ENCODE measurements around the gene IL32. TPM values are rescaled to one million over a fixed set of nuclear protein-coding genes. Genes with fewer than 3 reads are reported as not detected.
A peak's percentile ranks its signal among the peaks of the same experiment; 100 is the strongest.

IL32 gene, protein sequence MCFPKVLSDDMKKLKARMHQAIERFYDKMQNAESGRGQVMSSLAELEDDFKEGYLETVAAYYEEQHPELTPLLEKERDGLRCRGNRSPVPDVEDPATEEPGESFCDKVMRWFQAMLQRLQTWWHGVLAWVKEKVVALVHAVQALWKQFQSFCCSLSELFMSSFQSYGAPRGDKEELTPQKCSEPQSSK
- polyA plus RNA-seq (2014; cell fraction: cytosol; rRNA removed) = not detected in 2 replicates
- polyA plus RNA-seq (2014; cell fraction: nucleus; rRNA removed) = not detected in 2 replicates

DNA sequence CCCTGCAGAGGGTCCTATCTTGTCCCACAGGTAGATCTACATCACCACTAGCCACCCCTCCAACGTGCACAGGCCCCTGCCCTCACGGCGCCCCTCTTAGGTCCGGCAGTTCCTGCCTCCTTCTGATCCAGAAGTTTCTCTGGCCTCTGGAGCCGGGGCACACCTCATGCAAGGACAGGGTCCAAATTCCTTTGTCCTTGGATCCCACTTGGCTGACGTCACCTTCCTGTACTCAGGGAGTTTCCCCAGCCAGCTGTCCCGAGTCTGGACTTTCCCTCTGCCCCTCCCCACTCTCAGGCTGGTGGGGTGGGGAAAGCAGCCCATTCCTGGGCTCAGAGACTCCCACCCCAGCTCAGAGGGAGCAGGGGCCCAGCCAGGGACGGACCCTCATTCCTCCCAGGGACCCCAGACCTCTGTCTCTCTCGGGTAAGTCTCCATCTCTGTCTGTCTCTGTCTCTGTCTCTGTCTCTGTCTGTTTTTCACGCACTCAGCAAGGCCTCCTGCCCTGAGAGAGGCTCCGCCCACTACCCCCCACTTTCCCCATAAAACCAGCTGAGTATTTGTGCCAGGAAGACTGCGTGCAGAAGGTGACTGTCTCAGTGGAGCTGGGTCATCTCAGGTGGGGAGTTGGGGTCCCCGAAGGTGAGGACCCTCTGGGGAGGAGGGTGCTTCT is at the start of gene IL32:
Gene IL32, plus strand, starts transcription at position 572 of the 673 bp plus-strand sequence. CDS start 172 bp downstream, outside the sequence.
- DNase-seq (ENCODE audit: low spot score) = no peak

DNA sequence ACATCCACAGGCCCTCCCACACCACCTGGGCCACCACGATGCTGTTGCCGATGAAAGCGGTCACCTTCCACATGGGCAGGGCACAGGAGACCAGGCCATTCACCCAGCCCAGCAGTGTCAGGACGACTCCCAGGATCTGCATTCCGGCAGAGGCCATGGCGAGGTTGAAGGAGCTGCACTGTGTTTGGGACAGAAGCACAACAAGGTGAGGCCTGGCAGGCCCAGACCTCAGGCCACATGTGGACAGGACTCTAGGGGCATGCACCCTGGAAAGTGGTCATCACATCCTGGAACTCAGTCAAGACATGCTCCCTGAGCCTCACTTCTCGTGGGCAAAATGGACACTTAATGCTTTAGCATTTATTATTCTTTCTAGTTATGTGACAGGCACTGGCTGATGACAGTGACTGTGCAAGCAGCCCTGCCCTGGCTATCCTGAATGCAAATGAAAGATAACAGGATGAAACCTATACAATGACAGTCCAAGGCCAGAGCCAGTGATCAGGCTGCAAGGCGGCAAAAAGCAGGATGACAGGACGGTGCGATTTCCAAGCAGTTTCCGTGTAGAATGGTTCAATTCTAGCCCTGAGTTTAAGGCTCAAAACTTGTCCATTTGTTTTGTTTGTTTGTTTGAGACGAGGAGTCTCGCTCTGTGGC is 49.4 kb upstream of the IL32 start:
- no peak for DNase-seq (ENCODE audit: low spot score)

DNA sequence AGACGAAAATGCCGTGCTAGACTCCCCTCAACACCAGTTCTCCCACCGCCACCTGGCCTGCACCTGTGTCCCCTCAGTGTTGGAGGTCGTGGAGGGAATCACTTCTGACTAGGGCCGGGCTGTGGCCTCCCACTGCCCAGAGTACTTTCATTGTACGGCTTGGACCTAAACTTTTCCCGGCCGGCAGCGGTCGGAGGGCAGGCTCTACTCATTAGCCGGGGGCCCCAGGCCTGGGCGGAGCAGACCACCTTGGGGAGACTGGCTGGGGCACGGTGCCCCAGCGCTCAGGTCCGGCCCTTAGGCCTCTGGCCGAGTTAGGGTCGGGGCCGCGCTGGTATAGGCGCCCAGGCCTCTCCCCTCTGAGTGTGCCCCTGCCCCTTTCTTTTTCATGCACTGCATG is 48.1 kb upstream of the IL32 start:
- no peak for DNase-seq (ENCODE audit: low spot score)

DNA sequence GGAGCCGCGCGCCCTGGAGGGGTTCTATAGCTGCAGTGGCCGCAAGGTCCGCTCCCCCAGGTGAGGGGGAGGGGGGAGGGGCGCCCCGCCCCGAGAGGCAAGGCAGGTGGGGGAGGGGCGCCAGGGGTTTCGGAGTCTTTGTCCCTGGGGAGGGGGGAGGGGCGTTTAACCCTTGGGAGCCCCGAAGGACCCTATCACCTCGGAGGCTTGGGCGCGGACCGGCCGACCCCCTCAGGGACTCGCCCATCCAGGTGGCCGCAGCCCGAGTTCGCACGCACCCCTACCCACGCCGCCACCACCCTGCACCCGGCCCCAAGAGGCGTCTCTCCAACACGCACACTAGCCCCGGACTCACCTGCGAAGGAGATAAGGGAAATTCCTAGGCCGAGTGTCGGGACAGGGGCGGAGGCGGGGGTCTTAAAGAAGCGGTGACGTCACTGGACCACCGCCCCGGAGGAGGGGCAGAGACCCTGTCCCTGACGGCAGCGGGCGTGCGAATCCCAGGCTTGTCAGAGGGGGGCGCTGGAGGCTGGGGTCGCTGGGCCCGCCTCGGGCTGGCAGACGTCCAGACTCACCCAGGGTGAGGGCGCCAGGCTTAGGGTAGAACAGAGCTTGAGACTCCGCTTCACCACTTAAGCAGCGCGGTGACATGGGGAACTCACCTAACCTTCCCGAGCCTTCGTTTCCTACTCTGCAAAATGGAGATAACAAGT is 47.5 kb upstream of the IL32 start, which contains the start of gene CLDN6:
Gene CLDN6, minus strand, starts transcription at position 390 of the 713 bp plus-strand sequence. CDS start 2,162 bp downstream, outside the sequence.
- DNase-seq (ENCODE audit: low spot score) = no peak

DNA sequence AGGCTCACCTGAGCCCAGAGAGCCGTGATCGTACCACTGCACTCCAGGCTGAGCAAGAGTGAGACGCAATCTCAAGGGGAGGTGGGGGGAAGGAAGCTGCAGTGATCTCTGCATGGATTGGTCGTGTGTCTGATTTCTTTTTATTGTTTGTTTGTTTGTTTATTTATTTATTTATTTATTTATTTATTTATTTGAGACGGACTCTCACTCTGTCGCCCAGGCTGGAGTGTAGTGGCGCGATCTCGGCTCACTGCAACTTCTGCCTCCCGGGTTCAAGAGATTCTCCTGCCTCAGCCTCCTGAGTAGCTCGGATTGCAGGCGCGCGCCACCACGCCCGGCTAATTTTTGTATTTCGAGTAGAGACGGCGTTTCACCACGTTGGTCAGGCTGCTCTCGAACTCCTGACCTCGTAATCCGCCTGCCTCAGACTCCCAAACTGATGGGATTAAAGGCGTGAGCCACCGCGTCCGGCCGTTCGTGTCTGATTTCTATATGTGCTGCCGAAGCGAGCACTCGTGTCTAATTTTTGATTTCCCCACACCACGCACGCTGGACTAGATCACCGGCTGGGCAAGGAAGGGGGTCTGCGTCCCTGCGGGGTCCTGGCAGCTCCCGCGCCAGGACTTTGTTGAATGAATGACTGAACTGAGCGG is 45.7 kb upstream of the IL32 start:
- no peak for DNase-seq (ENCODE audit: low spot score)

DNA sequence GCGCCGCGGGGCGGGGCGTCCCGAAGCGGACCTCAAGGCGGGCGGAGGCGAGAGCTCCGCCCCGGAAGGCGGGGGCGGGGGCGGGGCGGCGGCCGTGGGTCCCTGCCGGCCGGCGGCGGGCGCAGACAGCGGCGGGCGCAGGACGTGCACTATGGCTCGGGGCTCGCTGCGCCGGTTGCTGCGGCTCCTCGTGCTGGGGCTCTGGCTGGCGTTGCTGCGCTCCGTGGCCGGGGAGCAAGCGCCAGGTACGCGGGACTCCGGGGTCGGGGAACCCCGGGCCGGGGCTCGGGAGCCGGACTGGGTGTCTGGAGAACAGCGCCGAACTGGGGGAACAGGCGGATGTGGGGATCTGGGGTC is 45.2 kb upstream of the IL32 start, which contains the start of gene TNFRSF12A:
Gene TNFRSF12A, plus strand, starts transcription at position 122 of the 357 bp plus-strand sequence. Its CDS starts 30 bp downstream, at position 152.
- DNase-seq (ENCODE audit: low spot score) = peak; percentile 63

DNA sequence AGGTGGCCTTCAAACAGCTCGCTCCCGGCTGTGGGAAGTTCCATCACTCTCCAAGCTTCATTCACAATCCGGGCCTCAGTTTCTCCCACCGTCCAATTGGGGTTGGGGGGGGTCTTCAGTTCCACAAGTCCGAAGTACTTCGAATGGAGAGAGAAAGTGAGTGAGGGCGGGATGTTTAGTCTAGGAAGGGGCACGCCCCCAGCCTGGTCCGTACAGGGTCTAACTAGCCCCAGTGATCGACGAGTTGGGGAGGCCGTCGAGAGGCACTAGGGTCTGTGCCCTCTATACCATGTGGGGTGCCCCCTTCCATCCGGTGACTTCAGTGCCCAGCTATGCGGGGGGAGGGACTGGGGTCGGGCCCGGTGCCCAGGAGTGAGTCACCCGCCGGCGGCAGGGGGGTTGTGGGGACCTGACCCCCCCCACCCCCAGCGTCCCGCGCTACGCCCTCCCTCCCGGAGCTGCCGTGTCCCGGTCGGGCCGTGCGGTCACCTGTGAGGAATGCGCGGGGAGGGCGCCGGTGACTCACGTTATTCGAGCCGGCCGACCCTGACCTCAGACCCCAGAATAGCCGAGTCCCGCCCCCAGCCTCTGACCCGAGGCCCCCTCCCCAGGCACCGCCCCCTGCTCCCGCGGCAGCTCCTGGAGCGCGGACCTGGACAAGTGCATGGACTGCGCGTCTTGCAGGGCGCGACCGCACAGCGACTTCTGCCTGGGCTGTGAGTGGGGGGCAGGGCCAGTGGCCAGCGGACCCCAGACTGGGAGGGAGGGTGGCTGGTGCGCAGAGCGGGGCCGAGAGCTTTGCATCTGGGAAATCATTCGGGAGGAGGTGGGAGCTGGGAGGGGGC is 44.6 kb upstream of the IL32 start:
- no peak for DNase-seq (ENCODE audit: low spot score)

DNA sequence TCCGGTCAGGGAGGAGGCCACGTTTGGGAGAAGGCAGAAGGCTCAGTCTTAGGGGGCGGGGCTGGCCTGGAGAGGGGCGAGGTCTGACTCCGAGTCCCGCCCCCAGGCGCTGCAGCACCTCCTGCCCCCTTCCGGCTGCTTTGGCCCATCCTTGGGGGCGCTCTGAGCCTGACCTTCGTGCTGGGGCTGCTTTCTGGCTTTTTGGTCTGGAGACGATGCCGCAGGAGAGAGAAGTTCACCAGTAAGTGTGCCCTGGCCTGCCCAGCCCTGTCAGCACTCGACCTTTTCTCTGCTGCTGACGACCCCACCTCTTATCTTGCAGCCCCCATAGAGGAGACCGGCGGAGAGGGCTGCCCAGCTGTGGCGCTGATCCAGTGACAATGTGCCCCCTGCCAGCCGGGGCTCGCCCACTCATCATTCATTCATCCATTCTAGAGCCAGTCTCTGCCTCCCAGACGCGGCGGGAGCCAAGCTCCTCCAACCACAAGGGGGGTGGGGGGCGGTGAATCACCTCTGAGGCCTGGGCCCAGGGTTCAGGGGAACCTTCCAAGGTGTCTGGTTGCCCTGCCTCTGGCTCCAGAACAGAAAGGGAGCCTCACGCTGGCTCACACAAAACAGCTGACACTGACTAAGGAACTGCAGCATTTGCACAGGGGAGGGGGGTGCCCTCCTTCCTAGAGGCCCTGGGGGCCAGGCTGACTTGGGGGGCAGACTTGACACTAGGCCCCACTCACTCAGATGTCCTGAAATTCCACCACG is 43.8 kb upstream of the IL32 start:
- peak; percentile 80 for DNase-seq (ENCODE audit: low spot score)

DNA sequence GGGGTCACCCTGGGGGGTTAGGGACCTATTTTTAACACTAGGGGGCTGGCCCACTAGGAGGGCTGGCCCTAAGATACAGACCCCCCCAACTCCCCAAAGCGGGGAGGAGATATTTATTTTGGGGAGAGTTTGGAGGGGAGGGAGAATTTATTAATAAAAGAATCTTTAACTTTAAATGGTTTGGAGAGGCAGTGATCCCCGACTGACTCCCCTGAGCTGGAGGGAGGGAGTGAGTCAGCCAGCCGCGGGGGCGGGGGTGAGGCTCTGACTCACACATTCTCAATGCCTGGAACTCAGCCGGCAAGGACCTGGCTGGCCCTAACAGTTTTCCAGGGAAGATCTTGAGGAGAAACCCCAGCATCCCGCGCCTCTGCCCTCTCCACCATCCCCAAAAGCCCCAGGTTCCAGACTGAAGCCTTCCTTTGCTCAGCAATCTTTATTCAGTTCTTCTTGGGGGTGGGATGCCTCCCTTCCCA is 43.2 kb upstream of the IL32 start:
- no peak for DNase-seq (ENCODE audit: low spot score)

DNA sequence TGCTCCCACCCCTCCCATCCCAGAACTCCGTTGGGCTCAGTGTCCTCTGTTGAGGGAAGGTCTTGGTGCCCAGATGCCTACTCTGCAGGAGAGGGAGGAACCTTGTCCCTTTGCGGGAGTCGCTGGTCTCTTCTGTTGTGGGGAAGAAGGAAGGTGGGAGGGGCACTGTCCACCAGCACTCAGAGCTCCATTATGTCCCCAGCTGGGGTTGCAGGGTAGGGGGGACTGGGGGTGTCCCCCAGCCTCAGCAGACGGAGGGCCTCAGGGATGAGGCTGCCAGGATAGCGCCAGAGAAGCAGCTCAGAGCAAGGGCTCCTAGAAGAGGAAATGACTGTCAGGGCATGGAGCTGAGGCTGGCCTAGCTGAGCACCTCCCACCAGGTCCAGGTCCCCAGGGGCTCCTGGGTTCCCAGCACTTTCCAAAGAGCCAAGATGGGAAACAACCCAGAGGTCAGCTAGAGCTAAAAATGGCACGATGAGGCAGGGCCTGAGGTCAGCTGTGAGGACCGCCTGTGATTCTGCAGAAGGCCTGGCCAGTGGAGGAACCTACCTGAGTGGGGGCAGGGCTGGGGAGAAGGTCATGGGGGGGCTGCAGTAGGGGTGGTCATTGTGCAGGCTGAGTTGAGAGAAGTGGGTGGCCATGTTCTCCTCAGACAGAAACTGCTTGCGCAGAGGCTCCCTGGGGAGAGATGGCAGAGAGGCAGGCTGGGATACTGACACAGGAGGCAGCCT is 42.6 kb upstream of the IL32 start:
- peak; percentile 57 for DNase-seq (ENCODE audit: low spot score)

DNA sequence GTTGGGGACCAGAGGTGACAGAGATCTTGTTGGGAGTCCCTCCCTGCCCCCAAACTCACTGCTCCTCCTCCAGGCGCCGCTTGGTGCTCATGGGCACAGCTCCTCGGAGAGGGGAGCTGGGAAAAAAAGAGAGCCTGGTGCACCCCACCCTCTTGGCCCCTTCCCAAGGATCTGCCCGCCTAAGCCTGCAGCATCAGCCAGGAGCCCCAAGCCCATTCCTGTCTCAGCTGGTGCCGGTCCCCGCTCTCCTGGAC is 42.1 kb upstream of the IL32 start:
- DNase-seq (ENCODE audit: low spot score) = no peak

DNA sequence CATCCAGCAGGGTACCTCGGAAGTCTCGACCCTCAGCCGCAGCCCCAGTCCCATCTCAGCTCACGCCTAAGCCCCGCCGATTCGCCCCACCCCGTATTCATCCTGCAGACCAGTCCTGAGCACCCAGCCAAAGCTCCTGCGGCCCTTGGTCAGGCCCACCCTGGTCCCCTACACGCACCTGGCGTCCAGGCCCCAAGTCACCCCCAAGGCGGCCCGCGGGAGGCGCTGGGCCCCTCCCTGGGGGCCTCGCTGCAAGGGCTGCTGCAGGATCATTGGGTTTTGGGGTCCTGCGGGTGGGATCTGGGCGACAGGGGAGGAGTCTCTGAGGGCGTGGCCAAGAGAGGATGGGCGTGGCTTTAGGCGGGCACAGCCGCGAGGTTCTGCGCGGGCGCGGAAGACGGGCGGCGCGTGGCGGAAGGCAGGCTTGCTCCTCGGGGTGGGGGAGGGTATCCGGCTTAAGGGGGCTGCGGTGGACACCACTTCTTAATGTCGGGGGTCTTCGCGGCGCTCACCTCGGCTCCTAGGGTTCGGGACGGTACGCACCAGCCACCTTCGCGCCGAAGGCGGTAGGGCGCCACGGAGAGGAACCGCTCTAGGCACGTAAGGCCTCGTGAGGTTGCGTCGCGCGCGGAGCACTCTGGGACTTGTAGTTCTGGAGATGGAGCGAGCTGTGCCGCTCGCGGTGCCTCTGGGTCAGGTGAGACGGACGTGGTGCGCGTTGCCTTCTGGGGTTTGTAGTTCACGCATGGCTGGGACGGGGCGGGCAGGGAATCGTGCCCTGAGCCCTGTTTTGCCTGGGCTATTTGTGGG is 41.6 kb upstream of the IL32 start, which contains the start of the genes HCFC1R1 and THOC6:
Gene HCFC1R1, minus strand, starts transcription at position 274 of the 810 bp plus-strand sequence. Its CDS starts 1 bp downstream, at position 273.
Gene THOC6, plus strand, starts transcription at position 367 of the 810 bp plus-strand sequence. Its CDS starts 292 bp downstream, at position 659.
- peak; percentile 99 for DNase-seq (ENCODE audit: low spot score)

DNA sequence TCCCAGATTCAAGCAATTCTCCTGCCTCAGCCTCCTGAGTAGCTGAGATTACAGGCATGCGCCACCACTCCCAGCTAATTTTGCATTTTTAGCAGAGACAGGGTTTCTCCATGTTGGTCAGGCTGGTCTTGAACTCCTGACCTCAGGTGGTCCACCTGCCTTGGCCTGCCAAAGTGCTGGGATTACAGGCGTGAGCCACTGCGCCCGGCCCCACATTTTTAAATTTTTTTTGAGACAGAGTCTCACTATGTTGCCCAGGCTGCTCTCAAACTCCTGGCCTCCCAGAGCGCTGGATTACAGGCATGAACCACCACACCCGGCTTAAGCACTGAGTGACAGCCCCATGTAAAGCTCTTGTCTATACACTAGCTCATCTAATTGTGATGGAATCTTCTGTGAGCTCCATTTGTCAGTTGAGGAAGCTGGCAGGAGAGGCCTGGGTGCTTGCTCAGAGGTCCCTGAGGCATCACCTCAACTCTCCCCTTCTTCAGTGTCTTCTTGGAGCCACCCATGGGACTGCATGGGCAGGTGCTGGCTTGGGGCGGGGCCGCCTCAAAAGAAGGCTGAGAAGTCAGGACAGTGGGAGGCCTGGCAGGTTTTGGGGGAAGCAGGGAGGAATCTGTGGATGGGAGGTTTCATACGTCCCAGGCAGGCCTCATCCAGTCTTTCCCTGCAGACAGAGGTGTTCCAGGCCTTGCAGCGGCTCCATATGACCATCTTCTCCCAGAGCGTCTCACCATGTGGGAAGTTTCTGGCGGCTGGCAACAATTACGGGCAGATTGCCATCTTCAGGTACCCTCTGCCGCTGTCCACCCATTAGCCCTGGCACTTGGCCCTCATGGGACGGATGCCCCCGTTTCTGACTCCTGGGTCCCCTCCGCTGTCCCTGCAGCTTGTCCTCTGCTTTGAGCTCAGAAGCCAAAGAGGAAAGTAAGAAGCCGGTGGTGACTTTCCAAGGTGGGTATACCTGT is 40.1 kb upstream of the IL32 start:
- DNase-seq (ENCODE audit: low spot score) = no peak

DNA sequence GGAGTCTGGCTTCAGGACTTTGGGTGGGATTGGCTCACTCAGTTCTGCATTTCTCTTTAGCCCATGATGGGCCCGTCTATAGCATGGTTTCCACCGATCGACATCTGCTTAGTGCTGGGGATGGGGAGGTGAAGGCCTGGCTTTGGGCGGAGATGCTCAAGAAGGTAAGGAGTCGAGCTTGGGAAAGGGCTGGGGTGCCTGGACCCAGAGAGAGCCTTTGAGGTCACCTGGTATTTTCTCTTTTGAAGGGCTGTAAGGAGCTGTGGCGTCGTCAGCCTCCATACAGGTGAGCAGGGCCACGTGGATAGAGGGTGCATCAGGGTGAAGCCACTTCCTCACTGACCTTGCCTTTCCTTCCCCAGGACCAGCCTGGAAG is 39.4 kb upstream of the IL32 start:
- no peak for DNase-seq (ENCODE audit: low spot score)

DNA sequence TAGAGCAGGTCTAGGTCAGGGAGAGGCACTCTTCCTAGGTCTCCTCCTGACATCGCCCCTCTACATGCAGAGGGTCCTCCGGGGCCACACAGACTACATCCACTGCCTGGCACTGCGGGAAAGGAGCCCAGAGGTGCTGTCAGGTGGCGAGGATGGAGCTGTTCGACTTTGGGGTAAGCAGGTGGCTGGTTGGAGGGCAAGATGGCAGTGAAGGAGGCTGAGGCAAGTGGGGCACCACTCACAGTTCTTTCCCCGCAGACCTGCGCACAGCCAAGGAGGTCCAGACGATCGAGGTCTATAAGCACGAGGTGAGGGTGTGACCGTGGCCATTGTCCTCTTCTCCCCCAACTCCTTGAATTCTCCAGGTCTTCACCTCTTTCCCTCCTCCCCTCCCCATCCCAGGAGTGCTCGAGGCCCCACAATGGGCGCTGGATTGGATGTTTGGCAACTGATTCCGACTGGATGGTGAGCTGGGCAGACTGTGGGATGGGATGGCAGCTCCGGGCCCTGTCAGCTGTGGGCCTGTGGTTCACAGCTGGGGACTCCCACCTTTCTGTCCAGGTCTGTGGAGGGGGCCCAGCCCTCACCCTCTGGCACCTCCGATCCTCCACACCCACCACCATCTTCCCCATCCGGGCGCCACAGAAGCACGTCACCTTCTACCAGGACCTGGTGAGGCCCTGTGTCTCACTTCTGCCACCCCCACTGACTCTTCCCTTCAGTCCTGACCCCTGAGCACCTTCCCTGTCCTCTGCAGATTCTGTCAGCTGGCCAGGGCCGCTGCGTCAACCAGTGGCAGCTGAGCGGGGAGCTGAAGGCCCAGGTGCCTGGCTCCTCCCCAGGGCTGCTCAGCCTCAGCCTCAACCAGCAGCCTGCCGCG is 38.6 kb upstream of the IL32 start:
- no peak for DNase-seq (ENCODE audit: low spot score)

DNA sequence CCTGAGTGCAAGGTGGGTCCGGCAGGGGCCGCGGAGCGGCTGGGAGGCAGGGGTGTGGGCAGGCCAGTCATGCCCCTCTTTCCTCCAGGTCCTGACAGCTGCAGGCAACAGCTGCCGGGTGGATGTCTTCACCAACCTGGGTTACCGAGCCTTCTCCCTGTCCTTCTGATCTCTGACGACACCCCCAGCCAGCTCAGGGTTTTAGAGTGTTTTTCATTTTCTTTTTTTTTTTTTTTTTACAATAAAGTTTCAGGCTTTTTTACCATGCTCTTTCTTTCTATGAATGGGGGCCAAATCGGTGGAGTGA is 38.0 kb upstream of the IL32 start:
- no peak for DNase-seq (ENCODE audit: low spot score)

All from SK-N-DZ (cell line).